DMS 273 (cell line): ENCODE data around the gene LPP.

Source experiments
- DNase-seq: peaks from one replicate; lab custom pipeline; 2025; ENCODE audit not compliant: unreplicated experiment; lab: John Stamatoyannopoulos, UW

LPP gene

GRCh38 chr3:188533172-188533571, 379.2 kb downstream of the LPP start:
- DNase-seq: no peak

DNA sequence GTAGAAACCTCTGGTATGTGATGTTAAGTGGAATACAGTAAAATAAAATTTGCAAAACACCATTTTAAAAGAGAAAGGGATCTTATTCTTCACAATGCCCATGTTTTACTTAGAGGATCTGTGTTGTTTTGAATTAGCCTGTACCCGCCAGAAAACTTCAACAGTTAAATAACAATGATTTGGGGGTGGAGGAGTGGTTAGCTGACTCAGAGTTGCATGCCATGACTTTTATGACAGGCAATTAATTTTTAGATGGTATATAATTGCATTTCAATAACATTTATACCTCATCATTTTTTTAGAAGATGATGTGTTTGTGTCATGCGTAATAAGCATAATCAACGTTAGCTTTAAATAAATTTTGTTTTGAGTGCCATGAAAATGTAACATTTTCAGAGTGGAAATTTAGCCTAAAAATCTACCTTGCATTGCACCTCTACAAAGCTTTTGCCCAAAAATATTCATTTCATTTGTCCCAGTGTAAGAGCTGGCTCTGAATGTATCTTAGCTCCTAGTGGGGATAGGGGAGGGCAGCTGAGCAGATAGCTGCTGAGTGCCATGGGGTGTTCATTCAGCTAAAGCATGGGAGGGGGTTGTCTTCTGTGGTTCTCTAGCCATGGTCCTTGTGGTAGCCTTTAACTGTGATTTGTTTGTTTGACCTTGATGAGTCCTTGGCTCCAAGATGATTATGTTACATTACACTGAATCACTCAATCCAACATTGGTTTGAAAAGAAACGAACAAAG, 379.8 kb downstream of the LPP start:
- DNase-seq: no peak

- DNase-seq: no peak
These were observed 380.7 kb downstream of the LPP start for GRCh38 chr3:188534633-188535032.

DNA sequence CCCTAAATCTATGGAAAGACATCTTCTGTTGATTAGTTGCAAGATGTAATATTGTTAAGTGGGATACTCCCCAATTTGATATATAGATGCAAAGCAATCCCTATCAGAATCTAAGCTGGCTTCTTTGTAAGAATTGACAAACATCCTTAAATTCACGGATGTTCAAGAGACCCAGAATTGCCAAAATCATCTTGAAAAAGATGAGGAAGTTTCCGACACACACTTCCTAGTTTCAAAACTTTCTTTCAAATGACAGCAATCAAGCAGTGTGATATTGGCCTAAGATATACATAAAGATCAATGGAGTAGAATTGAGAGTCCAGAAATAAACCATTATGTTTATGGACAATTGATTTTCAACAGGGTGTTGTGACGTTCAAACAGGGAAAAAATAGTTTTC, 383.6 kb downstream of the LPP start:
- no peak for DNase-seq

DNA sequence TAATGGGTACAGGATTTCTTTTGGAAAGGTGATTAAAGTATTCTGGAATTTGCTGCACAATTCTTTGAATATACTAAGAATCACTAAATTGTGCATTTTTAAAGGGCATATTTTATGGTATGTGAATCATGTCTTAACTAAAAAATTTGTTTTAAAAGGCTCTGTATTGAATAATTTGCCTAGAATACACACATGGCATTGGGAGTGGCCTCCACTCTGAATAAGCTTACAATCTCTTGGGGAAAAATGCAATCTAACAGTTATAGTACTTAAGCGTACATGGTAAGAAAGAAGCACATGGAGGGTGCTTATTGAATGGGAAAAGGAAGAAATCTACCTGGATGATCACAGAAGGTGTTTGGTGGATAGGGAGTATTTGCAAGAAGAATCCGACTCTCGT, 385.1 kb downstream of the LPP start:
- DNase-seq: no peak

DNA sequence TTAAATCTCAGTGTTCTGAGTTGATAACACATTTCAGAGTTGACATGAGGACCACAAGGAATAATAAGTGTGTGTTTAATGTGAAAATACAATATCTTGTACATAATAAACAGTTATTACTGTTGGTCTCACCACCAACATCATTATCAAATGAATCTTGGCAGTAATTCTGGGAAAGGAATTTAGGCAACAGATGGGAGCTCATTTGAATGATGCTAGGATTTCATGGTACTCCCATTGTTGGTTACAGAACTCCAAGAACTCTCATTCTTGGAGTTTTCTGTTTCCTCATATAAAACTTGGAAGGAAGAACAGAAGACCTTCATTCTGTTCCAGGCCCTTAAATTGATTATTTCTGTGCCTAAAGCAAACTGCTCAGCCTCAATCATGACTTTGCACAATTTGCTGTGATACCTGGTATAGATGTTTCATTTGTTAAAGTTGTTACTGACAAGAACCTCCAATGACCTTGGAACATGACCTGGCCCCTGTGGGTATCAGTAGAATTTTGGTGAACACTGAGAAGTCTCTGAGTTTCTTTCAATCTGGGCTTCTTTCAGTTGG, 385.8 kb downstream of the LPP start:
- peak; percentile 76 for DNase-seq

DNA sequence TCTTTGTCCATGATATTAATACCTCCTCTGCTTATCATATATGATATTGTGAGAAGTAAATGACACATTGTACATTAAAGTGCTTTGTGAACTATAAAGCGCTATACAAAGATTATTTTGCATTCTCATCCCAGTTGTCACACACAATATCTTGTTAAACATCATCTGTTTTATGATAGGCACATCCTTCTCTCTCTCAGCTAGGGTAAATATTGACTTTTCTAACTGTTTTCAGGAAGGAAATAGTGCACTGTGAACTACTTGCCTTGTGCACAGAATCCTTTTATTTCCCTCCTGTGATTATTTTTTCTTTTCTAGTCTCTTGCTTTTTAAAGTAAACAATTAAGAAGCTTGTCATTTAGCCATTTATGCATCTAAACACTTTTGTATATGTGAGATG, 388.2 kb downstream of the LPP start:
- no peak for DNase-seq

DNA sequence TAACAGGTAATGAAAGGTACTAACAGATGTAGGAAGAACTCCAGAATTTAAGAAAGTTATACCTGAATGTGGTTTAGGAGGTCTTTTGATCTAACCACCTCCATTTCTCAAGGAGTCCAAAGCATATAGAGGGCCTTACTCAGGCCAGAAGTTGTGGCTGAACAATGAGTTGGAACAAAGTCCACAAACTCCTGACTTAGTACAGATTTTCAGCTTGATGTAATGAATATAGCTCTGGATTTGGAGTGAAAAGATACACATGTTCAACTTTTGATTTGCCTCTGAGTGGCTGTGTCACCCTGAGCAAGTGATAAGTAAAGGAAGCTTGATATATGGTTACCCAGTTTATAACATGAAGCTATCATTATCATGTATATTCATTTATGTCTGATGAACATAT, 390.1 kb downstream of the LPP start:
- DNase-seq: no peak

GRCh38 chr3:188546835-188547670, 393.1 kb downstream of the LPP start:
- DNase-seq: no peak

GRCh38 chr3:188553569-188553968, 399.6 kb downstream of the LPP start:
- no peak for DNase-seq

DNA sequence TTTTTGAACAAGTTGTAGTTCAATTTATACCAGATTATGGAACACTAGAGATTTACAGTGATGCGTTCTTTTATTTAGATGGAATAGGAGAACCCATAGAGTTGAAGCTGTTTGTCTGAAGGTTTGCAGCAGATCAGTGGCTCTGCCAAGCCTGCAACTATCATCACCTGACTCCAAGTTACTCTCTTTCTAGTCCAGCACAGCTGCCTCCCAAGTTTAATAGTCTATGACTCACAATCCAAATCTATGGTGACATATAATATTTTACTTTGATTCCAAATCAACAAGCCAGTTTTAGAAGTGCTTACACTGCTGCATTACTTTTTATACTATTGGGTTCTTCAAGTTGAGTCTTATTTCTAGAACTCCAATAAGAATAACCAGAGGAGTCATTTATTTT, 400.4 kb downstream of the LPP start:
- no peak for DNase-seq

DNA sequence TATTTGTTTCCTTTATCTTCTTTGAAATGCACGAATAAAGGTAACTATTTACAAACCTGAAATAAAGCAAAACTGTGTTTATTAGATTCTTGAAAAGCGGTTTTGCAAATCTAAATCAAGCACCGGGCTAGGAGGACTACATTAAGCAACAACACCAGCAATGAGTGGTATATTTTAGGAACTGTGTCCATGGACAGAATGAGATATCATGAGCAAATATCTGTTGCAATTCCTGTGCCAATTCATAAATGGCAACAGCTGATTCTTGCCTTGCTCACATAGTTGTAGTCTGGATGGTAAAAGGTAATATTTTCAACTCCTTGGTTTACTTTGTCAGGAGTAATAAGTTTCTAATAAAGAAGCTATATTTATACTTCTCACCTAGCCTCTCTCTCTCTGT, 403.3 kb downstream of the LPP start:
- DNase-seq: no peak

GRCh38 chr3:188558343-188559071, 404.6 kb downstream of the LPP start:
- no peak for DNase-seq

DNA sequence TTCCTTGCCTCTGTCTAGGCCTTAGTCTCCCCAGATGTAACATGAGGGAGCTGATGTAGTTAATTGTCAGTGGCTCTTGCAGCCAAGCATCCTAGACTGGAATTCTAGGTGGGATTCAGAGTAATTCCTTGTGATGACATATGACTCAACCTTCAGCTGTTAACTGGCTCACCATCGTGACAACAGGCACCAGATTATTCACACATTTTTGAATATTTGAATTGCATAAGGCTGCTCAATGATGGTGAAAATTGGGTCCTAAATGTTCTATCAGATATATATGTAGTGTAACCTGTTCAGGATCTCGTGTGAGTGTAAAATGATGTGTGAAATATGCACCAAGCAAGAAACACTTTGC, 405.1 kb downstream of the LPP start:
- DNase-seq: no peak

- DNase-seq: no peak
These were observed 405.9 kb downstream of the LPP start for GRCh38 chr3:188559856-188560255.

- no peak for DNase-seq
These were observed 408.2 kb downstream of the LPP start for GRCh38 chr3:188562144-188562543.

DNA sequence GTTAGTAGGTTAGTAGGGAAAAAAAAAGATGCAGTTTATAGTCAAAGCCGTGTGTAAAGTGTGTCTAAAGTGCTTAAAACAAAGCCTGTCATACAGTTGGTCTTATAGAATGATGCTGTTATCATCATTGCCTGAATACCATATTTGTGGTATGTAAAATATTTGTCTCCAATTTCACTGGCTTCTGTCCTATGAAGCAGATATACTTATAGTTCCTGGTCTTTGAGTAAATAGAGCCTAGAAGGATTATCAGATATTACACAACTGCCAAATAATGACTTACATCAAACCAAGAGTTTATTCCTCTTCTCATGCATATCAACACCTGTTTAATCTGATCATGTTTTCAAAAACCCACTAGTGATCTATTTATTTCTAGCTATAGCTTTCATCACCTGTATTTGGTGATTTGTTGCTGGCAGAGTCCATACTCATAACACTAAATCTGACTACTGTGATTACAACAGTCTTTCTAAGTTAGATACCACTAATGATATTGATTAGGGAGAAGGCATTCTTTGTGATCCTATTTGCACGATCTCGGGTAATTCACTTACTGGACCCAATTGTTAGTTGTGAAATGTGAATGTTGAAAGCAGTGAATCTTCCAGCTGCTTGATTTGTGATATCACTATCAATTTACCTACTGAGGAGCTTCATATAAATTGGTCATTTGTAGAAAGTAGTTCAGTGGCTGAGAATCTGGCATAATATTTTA, 413.7 kb downstream of the LPP start:
- no peak for DNase-seq

DNA sequence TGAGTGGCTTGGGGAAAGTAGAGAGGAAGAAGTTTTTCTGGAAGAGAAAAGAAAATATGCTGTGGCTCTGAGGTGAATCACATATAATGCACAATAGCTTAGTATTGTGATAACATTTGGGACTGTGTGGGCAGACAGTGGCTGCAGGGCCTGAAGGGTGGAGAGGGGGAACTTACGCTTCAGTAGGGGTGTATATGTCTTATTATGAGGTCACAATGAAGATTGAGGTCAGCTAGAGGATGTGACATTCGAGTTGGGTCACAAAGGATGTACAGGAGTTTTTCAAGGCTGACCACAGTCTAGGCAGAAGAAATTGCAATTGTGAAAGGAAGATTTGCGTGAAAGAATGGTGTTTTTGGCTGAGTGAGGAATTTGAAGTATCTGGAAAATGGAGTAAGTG, 414.8 kb downstream of the LPP start:
- no peak for DNase-seq

GRCh38 chr3:188571531-188572095, 417.7 kb downstream of the LPP start:
- DNase-seq: no peak

DNA sequence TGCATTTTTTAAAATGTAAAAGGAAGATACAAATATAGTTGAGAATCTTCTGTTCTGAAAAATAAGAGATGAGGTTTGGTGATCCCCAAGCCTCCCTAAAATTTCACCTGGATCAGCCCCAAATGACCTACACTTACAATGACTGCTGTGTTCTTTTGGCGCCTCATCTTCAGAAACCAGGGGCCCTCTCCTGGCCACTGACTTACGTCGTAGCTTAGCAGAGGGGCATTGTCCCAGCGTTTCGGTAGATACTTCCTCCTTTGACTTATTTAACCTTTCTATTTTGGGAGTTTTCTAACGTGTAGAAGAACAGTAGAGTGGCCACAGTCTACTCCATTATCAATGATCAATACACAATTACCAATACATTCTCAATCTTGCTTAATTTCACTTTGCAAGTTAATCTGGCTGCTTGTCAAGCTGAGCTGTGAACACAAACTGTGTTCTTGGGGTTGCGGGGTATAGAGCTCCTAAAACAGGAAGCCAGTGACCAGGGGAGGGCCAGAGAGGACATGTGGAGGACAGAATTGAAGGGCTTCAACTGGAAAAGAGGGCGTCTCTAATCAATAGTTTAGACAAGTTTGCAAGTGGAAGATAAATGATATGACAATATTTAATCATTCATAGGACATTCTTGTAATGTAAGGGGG, 419.5 kb downstream of the LPP start:
- DNase-seq: no peak
